Effector memory CD8-positive, alpha-beta T cell (primary cell): ENCODE data around the gene SIPA1L2.

Experiments used
- ATAC-seq: fragments of 150-1000 bp; cut with Tn5 transposase; replicated peaks from 2 replicates; pipeline ENCODE4 v1.10.0; 2021; ENCODE audit warnings: mild to moderate bottlenecking, moderate library complexity
- DNase-seq, 3 experiments: peaks; one replicate each; pipeline ENCODE4 v3.0.0; 2021
- H3K27ac Mint-ChIP-seq, 2 donors: one replicate each; pipeline ENCODE4 v1.8.0; 2022; ENCODE audit warnings: mild to moderate bottlenecking in 2 of 2, mixed read lengths in 2 of 2, moderate library complexity in 2 of 2
- H3K27me3 Mint-ChIP-seq, 2 donors: one replicate each; pipeline ENCODE4 v1.8.0; 2022; ENCODE audit warnings: mixed read lengths in 2 of 2
- H3K36me3 Mint-ChIP-seq: one replicate; pipeline ENCODE4 v1.8.0; 2022; ENCODE audit warnings: mild to moderate bottlenecking, moderate library complexity, mixed read lengths; ENCODE audit not compliant: insufficient read depth
- H3K4me1 Mint-ChIP-seq, 2 donors: one replicate each; pipeline ENCODE4 v1.8.0; 2022; ENCODE audit warnings: low read depth in 2 of 2, mixed read lengths in 2 of 2
- H3K4me3 Mint-ChIP-seq, 2 donors: one replicate each; pipeline ENCODE4 v1.8.0; 2022; ENCODE audit warnings: mild to moderate bottlenecking in 2 of 2, mixed read lengths in 2 of 2, moderate library complexity in 2 of 2
- H3K9me3 Mint-ChIP-seq, 2 donors: one replicate each; pipeline ENCODE4 v1.8.0; 2022; ENCODE audit warnings: mixed read lengths in 2 of 2

Gene SIPA1L2

DNA sequence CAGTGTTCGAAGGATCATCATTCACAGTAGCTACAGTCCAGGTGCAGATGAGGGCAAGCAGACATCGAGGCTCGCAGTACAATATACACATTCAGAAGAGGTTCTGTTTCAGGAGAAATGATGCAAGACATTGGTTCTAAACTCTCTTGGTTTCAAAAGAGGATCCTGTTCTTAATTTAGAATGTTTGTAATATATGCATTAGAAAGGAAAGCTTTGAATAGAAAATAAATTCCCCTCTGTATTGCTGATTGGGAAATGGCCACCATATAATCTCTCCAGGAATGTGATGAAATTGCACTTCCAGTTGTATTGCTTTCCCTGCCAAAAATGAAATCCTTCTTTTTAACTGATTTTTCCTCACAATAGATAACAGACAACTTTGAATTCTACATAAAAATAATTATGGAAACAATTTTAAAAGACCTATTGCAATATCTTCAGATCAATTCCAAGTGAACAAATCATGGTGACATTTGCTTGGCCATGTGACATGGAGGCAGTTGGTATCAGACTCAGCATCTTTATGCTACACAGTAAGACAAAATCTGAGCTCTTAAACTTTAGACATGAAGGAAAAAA is 27.6 kb upstream of the SIPA1L2 start:
- Mint-ChIP-seq H3K4me3 (no peak overlapping the region), H3K36me3 (no peaks in the 10 kb centered on the region), H3K4me1 (peaks cover 2 to 5% of the 10 kb centered on the region in 2 donors), H3K27ac (no peak overlapping the region), H3K27me3 (peaks cover 45 to 53% of the 10 kb centered on the region in 2 donors), H3K9me3 (no peaks in the 10 kb centered on the region)
- DNase-seq (no peak), ATAC-seq (no peak)

- no peak overlapping the region for H3K4me3 Mint-ChIP-seq
- H3K36me3 Mint-ChIP-seq: no peaks in the 10 kb centered on the region
- H3K27ac Mint-ChIP-seq: no peak overlapping the region
- peaks cover 41 to 42% of the 10 kb centered on the region in 2 donors for H3K27me3 Mint-ChIP-seq
- H3K9me3 Mint-ChIP-seq: no peaks in the 10 kb centered on the region
- peaks cover 2 to 5% of the 10 kb centered on the region in 2 donors for H3K4me1 Mint-ChIP-seq
- DNase-seq: no peak
- ATAC-seq: no peak
Observed at GRCh38 chr1:232655746-232656085, 25.8 kb upstream of the SIPA1L2 start.

- Mint-ChIP-seq H3K9me3 (no peaks in the 10 kb centered on the region), H3K36me3 (no peaks in the 10 kb centered on the region), H3K27me3 (peaks cover 41 to 42% of the 10 kb centered on the region in 2 donors), H3K4me1 (peaks cover 2 to 5% of the 10 kb centered on the region in 2 donors), H3K4me3 (no peak overlapping the region), H3K27ac (no peak overlapping the region)
- no peak for ATAC-seq
- DNase-seq: no peak
Observed at GRCh38 chr1:232655028-232655745, 25.3 kb upstream of the SIPA1L2 start.

- H3K9me3 Mint-ChIP-seq: no peaks in the 10 kb centered on the region
- peaks cover 2 to 5% of the 10 kb centered on the region in 2 donors for H3K4me1 Mint-ChIP-seq
- H3K4me3 Mint-ChIP-seq: no peak overlapping the region
- no peaks in the 10 kb centered on the region for H3K36me3 Mint-ChIP-seq
- DNase-seq: no peak
- no peak overlapping the region for H3K27ac Mint-ChIP-seq
- H3K27me3 Mint-ChIP-seq: peaks cover 35 to 36% of the 10 kb centered on the region in 2 donors
- no peak for ATAC-seq
Observed at GRCh38 chr1:232653789-232654188, 23.9 kb upstream of the SIPA1L2 start.

GRCh38 chr1:232650845-232651244 is 20.9 kb upstream of the SIPA1L2 start:
- H3K4me3 Mint-ChIP-seq: no peak overlapping the region
- H3K4me1 Mint-ChIP-seq: peaks cover 9 to 14% of the 10 kb centered on the region in 2 donors
- peaks cover 18 to 24% of the 10 kb centered on the region in 2 donors for H3K27me3 Mint-ChIP-seq
- no peaks in the 10 kb centered on the region for H3K36me3 Mint-ChIP-seq
- H3K9me3 Mint-ChIP-seq: no peaks in the 10 kb centered on the region
- DNase-seq: no peak
- H3K27ac Mint-ChIP-seq: no peak overlapping the region
- ATAC-seq: no peak

- ATAC-seq (no peak), DNase-seq (no peak)
- Mint-ChIP-seq H3K27me3 (peaks cover 15 to 24% of the 10 kb centered on the region in 2 donors), H3K4me3 (no peak overlapping the region), H3K27ac (no peak overlapping the region), H3K9me3 (no peaks in the 10 kb centered on the region), H3K36me3 (no peaks in the 10 kb centered on the region), H3K4me1 (peaks cover 9 to 12% of the 10 kb centered on the region in 2 donors)
Observed at GRCh38 chr1:232650418-232650817, 20.5 kb upstream of the SIPA1L2 start.

DNA sequence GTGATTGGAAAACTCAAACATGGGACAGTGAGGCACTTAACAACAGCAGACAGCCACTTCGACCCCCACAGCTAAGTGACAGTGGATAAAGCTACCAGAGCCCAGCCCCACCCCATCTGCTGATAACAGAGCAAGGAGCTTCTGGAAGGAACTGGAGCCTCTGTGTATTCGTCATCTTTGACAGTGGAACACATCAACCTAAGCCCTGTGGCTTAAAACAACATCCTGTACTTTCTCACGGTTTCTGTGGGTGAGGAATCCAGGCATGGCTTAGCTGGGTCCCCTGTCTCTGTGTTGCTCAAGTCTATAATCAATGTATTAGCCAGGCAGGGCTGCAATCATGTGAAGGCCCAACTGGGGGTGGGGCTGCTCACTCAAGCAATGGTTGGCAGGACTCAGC is 18.4 kb upstream of the SIPA1L2 start:
- no peak overlapping the region for H3K4me3 Mint-ChIP-seq
- H3K36me3 Mint-ChIP-seq: no peaks in the 10 kb centered on the region
- H3K27ac Mint-ChIP-seq: no peak overlapping the region
- no peaks in the 10 kb centered on the region for H3K9me3 Mint-ChIP-seq
- ATAC-seq (peak; percentile 75), DNase-seq (no peak)
- peaks cover 12 to 15% of the 10 kb centered on the region in 2 donors for H3K27me3 Mint-ChIP-seq
- peaks cover 8 to 9% of the 10 kb centered on the region in 2 donors for H3K4me1 Mint-ChIP-seq

- Mint-ChIP-seq H3K27ac (no peak overlapping the region), H3K4me1 (peaks cover 8 to 9% of the 10 kb centered on the region in 2 donors)
Observed at GRCh38 chr1:232644209-232644608, 14.3 kb upstream of the SIPA1L2 start.

GRCh38 chr1:232643251-232643650 is 13.3 kb upstream of the SIPA1L2 start:
- ATAC-seq: no peak
- DNase-seq: no peak
- H3K4me3 Mint-ChIP-seq: no peak overlapping the region
- H3K27ac Mint-ChIP-seq: no peak overlapping the region
- H3K27me3 Mint-ChIP-seq: peaks cover 5 to 18% of the 10 kb centered on the region in 2 donors
- no peaks in the 10 kb centered on the region for H3K36me3 Mint-ChIP-seq
- peaks cover 3 to 4% of the 10 kb centered on the region in 2 donors for H3K4me1 Mint-ChIP-seq
- no peaks in the 10 kb centered on the region for H3K9me3 Mint-ChIP-seq

More at GRCh38 chr1:232644209-232644608, 14.3 kb upstream of the SIPA1L2 start:
- Mint-ChIP-seq H3K36me3 (no peaks in the 10 kb centered on the region), H3K27me3 (peaks cover 5 to 18% of the 10 kb centered on the region in 2 donors), H3K9me3 (no peaks in the 10 kb centered on the region), H3K4me3 (no peak overlapping the region)
- ATAC-seq (no peak), DNase-seq (no peak)

DNA sequence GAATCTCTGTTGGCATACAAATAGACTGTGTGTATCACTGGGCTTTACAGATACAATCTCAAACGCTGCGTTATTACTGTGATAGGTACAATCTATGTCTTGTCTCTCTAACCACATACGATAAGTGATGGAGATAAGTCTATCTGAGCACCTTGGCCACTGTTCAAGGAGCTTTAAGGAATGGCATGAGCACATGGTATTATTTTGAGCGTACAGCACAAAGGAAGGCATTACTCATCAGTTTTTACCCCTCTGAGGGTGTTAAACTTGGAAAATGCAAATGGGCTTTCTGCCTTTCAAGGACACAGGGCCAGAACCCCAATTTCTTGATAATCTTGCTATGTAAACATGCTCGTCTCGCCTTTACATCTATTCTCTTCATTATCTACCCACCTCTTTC is 11.6 kb upstream of the SIPA1L2 start:
- no peak for ATAC-seq
- no peaks in the 10 kb centered on the region for H3K4me1 Mint-ChIP-seq
- H3K27ac Mint-ChIP-seq: no peak overlapping the region

GRCh38 chr1:232636799-232637198 is 6.9 kb upstream of the SIPA1L2 start:
- Mint-ChIP-seq H3K27ac (no peak overlapping the region), H3K4me3 (no peak overlapping the region), H3K27me3 (peaks cover 25 to 26% of the 10 kb centered on the region in 2 donors), H3K4me1 (no peaks in the 10 kb centered on the region), H3K36me3 (no peaks in the 10 kb centered on the region), H3K9me3 (no peaks in the 10 kb centered on the region)
- ATAC-seq (no peak), DNase-seq (no peak)

More for the DNA sequence above, 11.6 kb upstream of the SIPA1L2 start:
- Mint-ChIP-seq H3K9me3 (no peaks in the 10 kb centered on the region), H3K4me3 (no peak overlapping the region), H3K36me3 (no peaks in the 10 kb centered on the region), H3K27me3 (peaks cover 5 to 18% of the 10 kb centered on the region in 2 donors)
- no peak for DNase-seq

- Mint-ChIP-seq H3K9me3 (no peaks in the 10 kb centered on the region), H3K27me3 (peaks cover 25 to 26% of the 10 kb centered on the region in 2 donors), H3K27ac (no peak overlapping the region), H3K4me3 (no peak overlapping the region), H3K4me1 (peaks cover 2% of the 10 kb centered on the region in 2 donors), H3K36me3 (no peaks in the 10 kb centered on the region)
- DNase-seq (no peak), ATAC-seq (peak; percentile 78)
Observed at GRCh38 chr1:232635778-232636356, 5.9 kb upstream of the SIPA1L2 start.

DNA sequence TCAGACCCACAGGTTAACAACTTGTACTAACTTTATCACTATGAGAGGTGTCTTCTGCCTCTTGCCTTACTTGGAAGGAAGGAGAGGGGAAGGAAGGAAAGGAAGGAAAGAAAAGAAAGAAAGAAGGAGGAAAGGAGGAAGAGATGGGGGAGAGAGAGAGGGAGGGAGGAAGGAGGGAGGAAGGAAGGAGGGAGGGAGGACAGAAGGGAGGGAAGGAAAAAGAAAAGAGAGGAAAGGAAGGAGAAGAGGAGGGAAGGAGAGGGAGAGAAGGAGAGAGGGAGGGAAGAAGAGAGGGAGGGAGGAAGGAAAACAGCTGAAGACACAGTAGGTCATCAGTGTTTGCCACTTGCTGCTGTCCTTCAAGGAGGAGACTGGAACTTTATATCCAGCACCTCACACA is 5.3 kb upstream of the SIPA1L2 start:
- Mint-ChIP-seq H3K36me3 (no peaks in the 10 kb centered on the region), H3K9me3 (no peaks in the 10 kb centered on the region), H3K4me3 (no peak overlapping the region), H3K27me3 (peaks cover 20 to 21% of the 10 kb centered on the region in 2 donors), H3K4me1 (peaks cover 6% of the 10 kb centered on the region in 2 donors), H3K27ac (no peak overlapping the region)
- ATAC-seq (no peak), DNase-seq (no peak)

- Mint-ChIP-seq H3K27me3 (peaks cover 19 to 20% of the 10 kb centered on the region in 2 donors), H3K4me1 (peaks cover 9 to 10% of the 10 kb centered on the region in 2 donors), H3K27ac (no peak overlapping the region), H3K4me3 (no peak overlapping the region), H3K36me3 (peaks cover 4% of the 10 kb centered on the region), H3K9me3 (no peaks in the 10 kb centered on the region)
- no peak for ATAC-seq
- no peak for DNase-seq
Observed at GRCh38 chr1:232634096-232634495, 4.2 kb upstream of the SIPA1L2 start.
